Measurements from ENCODE around the gene RPUSD3. TPM values are rescaled to one million over a fixed set of nuclear protein-coding genes. Genes with fewer than 3 reads are reported as not detected.

Gene RPUSD3
- total RNA-seq, 2 donors from 2014 or later, result 43.1 to 71.2 TPM

DNA sequence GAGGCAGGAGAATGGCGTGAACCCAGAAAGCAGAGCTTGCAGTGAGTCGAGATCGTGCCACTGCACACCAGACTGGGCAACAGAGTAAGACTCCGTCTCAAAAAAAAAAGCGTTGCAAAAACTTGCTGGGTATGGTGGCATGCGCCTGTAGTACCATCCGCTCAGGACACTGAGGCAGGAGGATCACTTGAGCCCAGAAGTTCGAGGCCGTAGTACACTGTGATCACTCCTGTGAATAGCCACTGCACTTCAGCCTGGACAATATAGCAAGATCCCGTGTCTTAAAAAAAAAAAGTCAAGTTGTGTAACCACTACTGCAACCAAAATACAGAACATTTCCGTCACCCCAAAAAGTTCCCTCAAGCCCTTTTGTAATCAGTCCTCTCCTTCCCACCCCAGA is 49.4 kb downstream of the RPUSD3 start:
- Mint-ChIP-seq H3K4me3 (peak overlapping the region; percentile 99), H3K4me1 (ENCODE audit: low read depth in 2 of 2) (peaks cover 51 to 58% of the 10 kb centered on the region in 2 donors)
- ATAC-seq, result no peak

DNA sequence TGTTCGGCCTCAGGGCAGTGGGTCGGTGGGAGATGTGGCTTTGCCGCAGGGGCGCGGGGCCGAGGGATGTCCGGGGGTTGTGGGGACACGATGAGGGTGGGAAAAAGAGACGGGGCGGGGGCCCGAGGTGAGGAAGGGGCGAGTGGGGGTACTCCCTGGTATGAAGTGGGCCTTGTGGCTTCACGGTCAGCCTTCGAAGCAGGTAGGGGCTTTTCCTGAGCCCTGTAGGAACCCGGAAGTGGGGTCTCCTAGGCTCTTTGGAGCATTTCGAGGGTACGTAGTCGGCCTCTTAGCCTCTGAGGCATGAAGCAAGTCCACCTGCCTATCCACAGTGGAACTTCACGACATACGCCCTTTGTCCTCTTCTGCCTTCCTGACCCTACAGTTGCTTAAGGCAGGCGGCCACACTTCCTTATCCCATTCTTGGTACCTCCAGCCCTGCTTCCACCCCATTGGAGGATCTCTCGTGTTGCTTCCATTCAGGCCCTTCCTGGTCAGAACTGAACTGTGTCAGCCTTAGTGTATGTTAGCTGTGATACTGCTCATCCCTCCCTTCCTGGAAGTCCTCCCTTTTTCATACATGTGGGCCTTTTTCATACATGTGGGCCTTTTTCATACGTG is 50.5 kb downstream of the RPUSD3 start:
- peaks cover 55 to 57% of the 10 kb centered on the region in 2 donors for H3K4me1 Mint-ChIP-seq (ENCODE audit: low read depth in 2 of 2)
- peak in 1 of 2 donors; percentile 36 for ATAC-seq
- H3K27me3 Mint-ChIP-seq, result no peaks in the 10 kb centered on the region
- no peaks in the 10 kb centered on the region for H3K9me3 Mint-ChIP-seq
- peaks cover 33% of the 10 kb centered on the region for H3K36me3 Mint-ChIP-seq
- H3K4me3 Mint-ChIP-seq, result peak overlapping the region; percentile 99
- peak overlapping the region; percentile 99 for H3K27ac Mint-ChIP-seq
- no peak for DNase-seq (ENCODE audit: low spot score)

More for the DNA sequence above, 49.4 kb downstream of the RPUSD3 start:
- Mint-ChIP-seq H3K27me3 (no peaks in the 10 kb centered on the region), H3K36me3 (peaks cover 34% of the 10 kb centered on the region), H3K27ac (peak overlapping the region; percentile 99), H3K9me3 (no peaks in the 10 kb centered on the region)
- peak; percentile 26 for DNase-seq (ENCODE audit: low spot score)

DNA sequence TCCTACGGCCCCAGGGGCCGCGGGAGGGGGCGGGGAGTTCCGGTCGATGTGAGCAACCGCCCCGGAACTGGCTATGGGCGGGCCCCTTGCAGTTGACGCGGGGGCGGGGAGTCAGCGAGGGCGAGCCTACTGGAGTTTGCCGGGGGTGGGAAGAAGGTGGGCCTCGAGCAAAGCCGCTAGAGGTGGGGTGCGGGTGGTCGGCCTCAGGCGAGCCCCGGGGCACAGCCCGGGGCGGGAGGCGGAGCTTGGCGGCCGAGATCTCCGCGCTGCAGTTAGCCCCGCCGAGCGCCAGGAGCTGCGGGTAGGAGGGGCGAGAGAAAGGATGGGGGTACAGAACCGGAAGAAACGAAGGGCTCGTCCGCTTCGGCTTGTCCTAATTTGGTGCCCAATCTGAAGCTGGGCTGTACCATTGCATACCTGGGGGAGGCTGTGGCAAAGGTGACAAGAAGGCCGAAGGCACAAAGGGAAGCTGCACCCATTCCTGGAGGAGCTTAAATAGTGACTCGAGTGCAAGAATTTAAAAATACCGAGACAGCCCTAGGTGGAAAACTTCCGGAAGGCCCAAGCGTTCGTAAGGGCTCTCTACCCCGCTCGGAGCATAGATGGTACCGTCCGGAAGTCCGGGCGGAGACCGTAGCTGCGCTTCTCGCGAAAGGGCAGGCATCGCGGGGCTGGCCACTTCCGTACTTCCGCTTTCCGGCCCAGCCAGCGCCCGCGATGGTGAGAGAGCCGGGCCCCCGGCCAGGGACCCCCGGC is 51.2 kb downstream of the RPUSD3 start, which contains the start of the genes ARPC4 and TADA3:
Gene ARPC4 (plus strand): TSS at position 678 of the 756 bp plus-strand sequence. CDS start 40 bp downstream, at position 718.
Gene TADA3 (minus strand): TSS at position 69 of the 756 bp plus-strand sequence. CDS start 1,007 bp downstream, outside the sequence.
- H3K36me3 Mint-ChIP-seq, result peaks cover 34% of the 10 kb centered on the region
- ATAC-seq (peak; percentile 91 to 94), DNase-seq (ENCODE audit: low spot score) (peak; percentile 97)
- H3K27me3 Mint-ChIP-seq, result no peaks in the 10 kb centered on the region
- H3K4me3 Mint-ChIP-seq, result peak within 1 kb of the TSS; percentile 99
- H3K4me1 Mint-ChIP-seq (ENCODE audit: low read depth in 2 of 2), result peaks cover 55 to 56% of the 10 kb centered on the region in 2 donors
- H3K9me3 Mint-ChIP-seq, result no peaks in the 10 kb centered on the region
- peak within 1 kb of the TSS; percentile 99 for H3K27ac Mint-ChIP-seq

- Mint-ChIP-seq H3K27me3 (no peaks in the 10 kb centered on the region), H3K36me3 (peaks cover 37% of the 10 kb centered on the region), H3K4me3 (peak overlapping the region; percentile 99), H3K4me1 (ENCODE audit: low read depth in 2 of 2) (peaks cover 51% of the 10 kb centered on the region in 2 donors), H3K27ac (peak overlapping the region; percentile 99), H3K9me3 (no peaks in the 10 kb centered on the region)
- DNase-seq (ENCODE audit: low spot score) (peak; percentile 26), ATAC-seq (no peak)
Observed at GRCh38 chr3:9791790-9792404, 51.9 kb downstream of the RPUSD3 start.

GRCh38 chr3:9791127-9791526 is 52.7 kb downstream of the RPUSD3 start:
- peak overlapping the region; percentile 99 for H3K27ac Mint-ChIP-seq
- ATAC-seq (no peak), DNase-seq (ENCODE audit: low spot score) (no peak)
- no peaks in the 10 kb centered on the region for H3K27me3 Mint-ChIP-seq
- peaks cover 49 to 51% of the 10 kb centered on the region in 2 donors for H3K4me1 Mint-ChIP-seq (ENCODE audit: low read depth in 2 of 2)
- H3K9me3 Mint-ChIP-seq, result no peaks in the 10 kb centered on the region
- peaks cover 37% of the 10 kb centered on the region for H3K36me3 Mint-ChIP-seq
- peak overlapping the region; percentile 99 for H3K4me3 Mint-ChIP-seq

Other genes starting within 250 kb of the RPUSD3 start
- gene MTMR14, start 194.5 kb downstream of the RPUSD3 start, total RNA-seq, result 10 to 100 TPM; 57.3 to 62.4 TPM
- gene CPNE9, start 140.2 kb downstream of the RPUSD3 start, total RNA-seq, result under 1 TPM in 1 of 2 donors, not detected in 1; 0.29 TPM
- gene BRPF1, start 112.3 kb downstream of the RPUSD3 start, total RNA-seq, result 10 to 100 TPM; 51.9 to 62.3 TPM
- 10 to 100 TPM; 35.9 to 42.5 TPM for gene OGG1, start 94.1 kb downstream of the RPUSD3 start, total RNA-seq
- gene CAMK1, start 74.1 kb downstream of the RPUSD3 start, total RNA-seq, result 10 to 100 TPM; 19.8 to 24.4 TPM
- gene TADA3, start 51.5 kb downstream of the RPUSD3 start, total RNA-seq, result 10 to 100 TPM; 58.3 to 65.6 TPM
- gene ARPC4, start 50.9 kb downstream of the RPUSD3 start, total RNA-seq, result 100 to 1,000 TPM; 323 to 381 TPM
- gene TTLL3, start 33.7 kb downstream of the RPUSD3 start, total RNA-seq, result 10 to 100 TPM; 50.0 to 91.3 TPM
- not detected for gene CIDEC, start 36.2 kb upstream of the RPUSD3 start, total RNA-seq
- 10 to 100 TPM; 31.8 to 42.8 TPM for gene JAGN1, start 46.6 kb upstream of the RPUSD3 start, total RNA-seq
- 1 to 10 TPM in 1 of 2 donors, under 1 TPM in 1; 0.48 to 1.9 TPM for gene IL17RE, start 58.8 kb upstream of the RPUSD3 start, total RNA-seq
- gene IL17RC, start 73.1 kb upstream of the RPUSD3 start, total RNA-seq, result under 1 TPM; 0.57 to 0.92 TPM
- gene CRELD1, start 89.8 kb upstream of the RPUSD3 start, total RNA-seq, result 10 to 100 TPM; 22.8 to 29.7 TPM
- 10 to 100 TPM; 13.4 to 13.7 TPM for gene PRRT3, start 108.4 kb upstream of the RPUSD3 start, total RNA-seq
- gene EMC3, start 142.8 kb upstream of the RPUSD3 start, total RNA-seq, result 10 to 100 TPM; 62.5 to 65.8 TPM
- 100 to 1,000 TPM in 1 of 2 donors, 10 to 100 TPM in 1; 35.0 to 110 TPM for gene FANCD2, start 182.4 kb upstream of the RPUSD3 start, total RNA-seq